Breast epithelium (tissue), 3 donors: ENCODE measurements around the gene PSME1.

ENCODE experiments used
- POLR2A ChIP-seq: fragments of 450-650 bp; IDR thresholded peaks from one replicate; pipeline ENCODE4 v1.6.1; 2016; ENCODE audit warnings: antibody characterized with exemption, mild to moderate bottlenecking, moderate library complexity
- TF ChIP-seq, protein P1 (sequence below), 3 donors: fragments of 450-650 bp; IDR thresholded peaks; one replicate each; pipeline ENCODE4 v1.5.1; 2016 to 2017; ENCODE audit warnings: antibody characterized with exemption in 3 of 3, mild to moderate bottlenecking in 3 of 3, moderate library complexity in 3 of 3

DNA sequence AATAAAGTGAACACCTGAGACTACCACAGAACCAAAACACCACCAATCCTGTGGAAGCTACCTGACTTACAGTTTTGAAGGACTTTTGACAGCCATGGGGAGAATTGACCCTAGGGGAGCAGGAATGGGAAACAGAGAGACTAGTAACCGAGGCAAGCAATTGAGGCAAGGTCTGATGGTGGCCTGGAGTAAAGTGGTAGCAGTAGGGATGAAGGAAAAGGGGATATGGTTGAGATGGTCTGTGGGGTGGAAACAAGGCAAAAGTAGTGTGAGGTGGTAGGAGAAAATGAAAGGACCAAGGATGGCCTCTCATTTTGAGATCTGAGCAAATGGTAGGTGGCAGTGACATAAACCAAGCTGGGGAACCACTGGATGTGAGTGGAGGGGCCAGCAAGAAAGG is 20.8 kb downstream of the PSME1 start:
- TF ChIP-seq, protein P1, sequence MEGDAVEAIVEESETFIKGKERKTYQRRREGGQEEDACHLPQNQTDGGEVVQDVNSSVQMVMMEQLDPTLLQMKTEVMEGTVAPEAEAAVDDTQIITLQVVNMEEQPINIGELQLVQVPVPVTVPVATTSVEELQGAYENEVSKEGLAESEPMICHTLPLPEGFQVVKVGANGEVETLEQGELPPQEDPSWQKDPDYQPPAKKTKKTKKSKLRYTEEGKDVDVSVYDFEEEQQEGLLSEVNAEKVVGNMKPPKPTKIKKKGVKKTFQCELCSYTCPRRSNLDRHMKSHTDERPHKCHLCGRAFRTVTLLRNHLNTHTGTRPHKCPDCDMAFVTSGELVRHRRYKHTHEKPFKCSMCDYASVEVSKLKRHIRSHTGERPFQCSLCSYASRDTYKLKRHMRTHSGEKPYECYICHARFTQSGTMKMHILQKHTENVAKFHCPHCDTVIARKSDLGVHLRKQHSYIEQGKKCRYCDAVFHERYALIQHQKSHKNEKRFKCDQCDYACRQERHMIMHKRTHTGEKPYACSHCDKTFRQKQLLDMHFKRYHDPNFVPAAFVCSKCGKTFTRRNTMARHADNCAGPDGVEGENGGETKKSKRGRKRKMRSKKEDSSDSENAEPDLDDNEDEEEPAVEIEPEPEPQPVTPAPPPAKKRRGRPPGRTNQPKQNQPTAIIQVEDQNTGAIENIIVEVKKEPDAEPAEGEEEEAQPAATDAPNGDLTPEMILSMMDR (IDR thresholded peaks at IDR 0.05): no peak
- TF ChIP-seq POLR2A: no peak
